SK-N-SH (cell line): ENCODE measurements around the gene CDH13.

Experiments used
- NFIC ChIP-seq: IDR thresholded peaks from 2 replicates; pipeline ENCODE4 v1.4.0; 2012; ENCODE audit warnings: borderline replicate concordance
- NRF1 ChIP-seq: IDR thresholded peaks from 2 replicates; pipeline ENCODE4 v1.6.1; 2012; ENCODE audit warnings: low read depth, mild to moderate bottlenecking, low read length
- POLR2AphosphoS5 ChIP-seq: IDR thresholded peaks from 2 replicates; pipeline ENCODE4 v1.6.1; 2012; ENCODE audit warnings: low read depth, low read length
- RAD21 ChIP-seq: IDR thresholded peaks from 2 replicates; pipeline ENCODE4 v1.6.1; 2012; ENCODE audit warnings: mild to moderate bottlenecking, low read length
- RXRA ChIP-seq: IDR thresholded peaks from 2 replicates; pipeline ENCODE4 v1.4.0; 2012; ENCODE audit warnings: low read depth, mild to moderate bottlenecking, borderline replicate concordance
- SMC3 ChIP-seq: IDR thresholded peaks from 2 replicates; pipeline ENCODE4 v1.6.1; 2012; ENCODE audit warnings: low read depth, low read length, improper control_type of control experiment
- TAF1 ChIP-seq: IDR thresholded peaks from 2 replicates; pipeline ENCODE4 v1.6.1; 2012; ENCODE audit warnings: low read depth, mild to moderate bottlenecking, low read length, moderate library complexity, borderline replicate concordance
- TEAD4 ChIP-seq: IDR thresholded peaks from 2 replicates; pipeline ENCODE4 v1.4.0; 2012; ENCODE audit warnings: mild to moderate bottlenecking, borderline replicate concordance; ENCODE audit not compliant: insufficient read depth
- TF ChIP-seq, protein P1 (sequence below): fragments of 200-600 bp; sonication (generic); IDR thresholded peaks from 2 replicates; pipeline ENCODE4 v1.6.1; 2017; ENCODE audit warnings: antibody characterized with exemption, mild to moderate bottlenecking, moderate library complexity
- TF ChIP-seq, protein P2 (sequence below): fragments of 150-350 bp; IDR thresholded peaks from 2 replicates; pipeline ENCODE4 v1.6.1; 2017; ENCODE audit warnings: antibody characterized with exemption, low read length, low read depth, borderline replicate concordance
- TF ChIP-seq, protein P3 (sequence below): IDR thresholded peaks from 2 replicates; pipeline ENCODE4; 2012
- TF ChIP-seq, protein P4 (sequence below): fragments of 150-350 bp; IDR thresholded peaks from 2 replicates; pipeline ENCODE4 v1.6.1; 2016; ENCODE audit warnings: mild to moderate bottlenecking, low read depth, low read length
- TF ChIP-seq, protein P5 (sequence below): IDR thresholded peaks from 2 replicates; pipeline ENCODE4 v1.4.0; 2012; ENCODE audit warnings: low read depth

DNA sequence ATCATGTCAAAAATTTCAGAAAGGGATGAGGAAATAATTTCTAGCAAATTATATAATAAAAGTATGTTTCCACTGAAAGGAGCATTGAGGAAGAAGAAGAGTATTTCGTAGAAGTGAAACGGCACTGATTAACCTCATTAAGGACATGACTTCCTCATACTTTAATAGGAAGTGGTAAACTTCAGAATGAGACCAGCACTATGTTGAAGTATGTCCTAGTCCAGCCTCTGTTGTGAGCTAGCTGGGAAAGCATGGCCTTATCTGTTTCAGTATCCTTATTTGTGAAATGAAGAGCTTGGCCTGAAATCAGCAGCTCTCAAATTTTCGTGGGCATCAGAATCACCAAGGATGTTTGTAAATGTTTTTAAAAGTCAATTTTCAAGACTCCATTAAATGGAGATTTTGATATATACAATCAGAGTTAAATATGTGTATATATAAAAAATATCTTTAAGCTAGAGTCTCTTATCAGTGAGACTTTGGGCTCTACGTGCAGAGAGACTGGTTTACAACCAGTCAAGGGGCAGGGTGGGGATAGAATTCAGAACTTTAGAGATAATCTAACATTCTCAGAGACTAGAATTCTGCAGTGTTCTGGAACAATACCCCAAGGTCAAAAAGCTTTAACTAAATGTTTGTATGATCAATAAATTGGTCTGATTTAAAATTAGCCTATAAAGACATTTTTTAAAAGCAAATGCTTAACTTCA is 365.4 kb downstream of the CDH13 start:
- TF ChIP-seq RAD21 (no peak), TEAD4 (no peak), SMC3 (no peak), NRF1 (no peak), TAF1 (no peak), NFIC (no peak), POLR2AphosphoS5 (no peak), RXRA (no peak)
- TF ChIP-seq, protein P1, sequence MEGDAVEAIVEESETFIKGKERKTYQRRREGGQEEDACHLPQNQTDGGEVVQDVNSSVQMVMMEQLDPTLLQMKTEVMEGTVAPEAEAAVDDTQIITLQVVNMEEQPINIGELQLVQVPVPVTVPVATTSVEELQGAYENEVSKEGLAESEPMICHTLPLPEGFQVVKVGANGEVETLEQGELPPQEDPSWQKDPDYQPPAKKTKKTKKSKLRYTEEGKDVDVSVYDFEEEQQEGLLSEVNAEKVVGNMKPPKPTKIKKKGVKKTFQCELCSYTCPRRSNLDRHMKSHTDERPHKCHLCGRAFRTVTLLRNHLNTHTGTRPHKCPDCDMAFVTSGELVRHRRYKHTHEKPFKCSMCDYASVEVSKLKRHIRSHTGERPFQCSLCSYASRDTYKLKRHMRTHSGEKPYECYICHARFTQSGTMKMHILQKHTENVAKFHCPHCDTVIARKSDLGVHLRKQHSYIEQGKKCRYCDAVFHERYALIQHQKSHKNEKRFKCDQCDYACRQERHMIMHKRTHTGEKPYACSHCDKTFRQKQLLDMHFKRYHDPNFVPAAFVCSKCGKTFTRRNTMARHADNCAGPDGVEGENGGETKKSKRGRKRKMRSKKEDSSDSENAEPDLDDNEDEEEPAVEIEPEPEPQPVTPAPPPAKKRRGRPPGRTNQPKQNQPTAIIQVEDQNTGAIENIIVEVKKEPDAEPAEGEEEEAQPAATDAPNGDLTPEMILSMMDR: no peak
- TF ChIP-seq, protein P2, sequence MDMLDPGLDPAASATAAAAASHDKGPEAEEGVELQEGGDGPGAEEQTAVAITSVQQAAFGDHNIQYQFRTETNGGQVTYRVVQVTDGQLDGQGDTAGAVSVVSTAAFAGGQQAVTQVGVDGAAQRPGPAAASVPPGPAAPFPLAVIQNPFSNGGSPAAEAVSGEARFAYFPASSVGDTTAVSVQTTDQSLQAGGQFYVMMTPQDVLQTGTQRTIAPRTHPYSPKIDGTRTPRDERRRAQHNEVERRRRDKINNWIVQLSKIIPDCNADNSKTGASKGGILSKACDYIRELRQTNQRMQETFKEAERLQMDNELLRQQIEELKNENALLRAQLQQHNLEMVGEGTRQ: no peak
- TF ChIP-seq, protein P3, sequence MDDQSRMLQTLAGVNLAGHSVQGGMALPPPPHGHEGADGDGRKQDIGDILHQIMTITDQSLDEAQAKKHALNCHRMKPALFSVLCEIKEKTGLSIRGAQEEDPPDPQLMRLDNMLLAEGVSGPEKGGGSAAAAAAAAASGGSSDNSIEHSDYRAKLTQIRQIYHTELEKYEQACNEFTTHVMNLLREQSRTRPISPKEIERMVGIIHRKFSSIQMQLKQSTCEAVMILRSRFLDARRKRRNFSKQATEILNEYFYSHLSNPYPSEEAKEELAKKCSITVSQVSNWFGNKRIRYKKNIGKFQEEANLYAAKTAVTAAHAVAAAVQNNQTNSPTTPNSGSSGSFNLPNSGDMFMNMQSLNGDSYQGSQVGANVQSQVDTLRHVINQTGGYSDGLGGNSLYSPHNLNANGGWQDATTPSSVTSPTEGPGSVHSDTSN: no peak
- TF ChIP-seq, protein P4, sequence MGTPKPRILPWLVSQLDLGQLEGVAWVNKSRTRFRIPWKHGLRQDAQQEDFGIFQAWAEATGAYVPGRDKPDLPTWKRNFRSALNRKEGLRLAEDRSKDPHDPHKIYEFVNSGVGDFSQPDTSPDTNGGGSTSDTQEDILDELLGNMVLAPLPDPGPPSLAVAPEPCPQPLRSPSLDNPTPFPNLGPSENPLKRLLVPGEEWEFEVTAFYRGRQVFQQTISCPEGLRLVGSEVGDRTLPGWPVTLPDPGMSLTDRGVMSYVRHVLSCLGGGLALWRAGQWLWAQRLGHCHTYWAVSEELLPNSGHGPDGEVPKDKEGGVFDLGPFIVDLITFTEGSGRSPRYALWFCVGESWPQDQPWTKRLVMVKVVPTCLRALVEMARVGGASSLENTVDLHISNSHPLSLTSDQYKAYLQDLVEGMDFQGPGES: no peak
- TF ChIP-seq, protein P5, sequence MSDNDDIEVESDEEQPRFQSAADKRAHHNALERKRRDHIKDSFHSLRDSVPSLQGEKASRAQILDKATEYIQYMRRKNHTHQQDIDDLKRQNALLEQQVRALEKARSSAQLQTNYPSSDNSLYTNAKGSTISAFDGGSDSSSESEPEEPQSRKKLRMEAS: no peak
